Hepatic stellate cell (primary cell): ENCODE measurements around the gene CPNE5.

Experiments used
- DNase-seq: peaks from one replicate; pipeline ENCODE4 v3.0.0; 2011; ENCODE audit warnings: low spot score

The CPNE5 gene

DNA sequence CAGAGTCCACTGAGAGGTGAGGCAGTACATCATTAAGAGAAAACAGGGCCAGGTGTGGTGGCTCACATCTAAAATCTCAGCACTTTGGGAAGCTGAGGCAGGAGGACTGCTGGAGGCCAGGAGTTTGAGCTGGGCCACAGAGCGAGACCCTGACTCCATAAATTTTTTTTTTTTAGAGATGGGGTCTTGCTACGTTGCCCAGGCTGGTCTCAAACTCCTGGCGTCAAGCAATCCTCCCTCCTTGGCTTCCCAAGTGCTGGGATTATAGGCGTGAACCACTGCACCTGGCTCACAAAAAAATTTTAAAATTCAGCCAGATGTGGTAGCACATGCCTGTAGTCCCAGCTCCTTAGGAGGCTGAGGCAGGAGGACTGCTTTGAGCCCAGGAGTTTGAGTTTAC is 18.1 kb upstream of the CPNE5 start:
- DNase-seq = no peak

DNA sequence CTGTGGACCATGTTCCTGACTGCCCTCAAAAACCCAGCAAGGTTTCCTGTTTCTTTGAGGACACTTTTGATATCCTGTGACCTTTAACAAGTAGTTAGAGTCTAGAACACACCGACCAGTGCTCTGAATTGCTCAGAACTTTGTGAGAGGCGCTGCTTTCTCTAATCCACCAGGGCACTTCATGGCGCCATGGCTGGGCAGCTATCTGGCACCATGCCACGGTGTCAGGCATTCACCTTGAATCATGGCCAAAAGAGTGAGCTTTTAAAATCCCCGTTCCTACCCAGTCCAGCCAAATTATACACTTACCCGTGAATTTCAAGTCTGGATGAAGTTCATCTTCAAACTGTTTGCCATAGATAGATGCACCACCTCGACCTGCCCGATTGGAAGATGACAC is 17.0 kb upstream of the CPNE5 start:
- DNase-seq = no peak

DNA sequence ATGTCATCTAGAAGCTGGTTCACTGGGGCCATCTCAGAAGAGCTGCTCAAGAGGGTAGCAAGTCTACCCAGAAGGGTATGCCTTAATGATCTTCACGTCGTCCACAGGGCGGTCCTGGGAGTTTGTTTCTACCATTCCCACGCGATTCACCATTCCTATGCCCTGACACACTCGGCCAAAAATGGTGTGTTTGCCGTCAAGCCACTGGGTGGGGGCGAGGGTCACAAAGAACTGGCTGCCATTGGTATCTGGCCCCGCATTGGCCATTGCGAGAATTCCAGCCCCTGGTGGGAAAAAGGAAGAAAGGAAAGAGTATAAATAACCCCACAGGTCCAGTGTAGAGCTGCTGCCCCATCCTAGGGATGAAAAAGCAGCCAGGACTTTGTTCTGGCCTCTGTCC is 16.5 kb upstream of the CPNE5 start:
- no peak for DNase-seq

DNA sequence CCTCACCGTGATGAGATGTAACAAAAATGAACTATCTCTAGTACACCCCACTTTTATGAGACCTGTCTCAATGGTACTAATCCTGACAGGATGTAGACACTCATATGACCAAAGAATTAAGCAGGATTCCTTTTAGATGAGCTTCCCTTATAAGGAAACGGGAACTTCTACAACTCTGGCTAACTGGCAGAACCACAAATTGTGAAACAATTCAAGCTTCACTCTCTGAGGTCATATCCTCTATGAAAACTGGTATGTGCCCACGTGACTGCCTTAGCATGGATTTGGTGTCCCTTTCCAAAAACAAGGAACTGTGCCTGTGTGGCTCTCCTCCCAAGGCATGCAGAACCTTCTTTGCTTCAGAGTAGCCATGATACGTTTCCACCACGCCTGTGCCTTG is 14.1 kb upstream of the CPNE5 start:
- peak; percentile 55 for DNase-seq

DNA sequence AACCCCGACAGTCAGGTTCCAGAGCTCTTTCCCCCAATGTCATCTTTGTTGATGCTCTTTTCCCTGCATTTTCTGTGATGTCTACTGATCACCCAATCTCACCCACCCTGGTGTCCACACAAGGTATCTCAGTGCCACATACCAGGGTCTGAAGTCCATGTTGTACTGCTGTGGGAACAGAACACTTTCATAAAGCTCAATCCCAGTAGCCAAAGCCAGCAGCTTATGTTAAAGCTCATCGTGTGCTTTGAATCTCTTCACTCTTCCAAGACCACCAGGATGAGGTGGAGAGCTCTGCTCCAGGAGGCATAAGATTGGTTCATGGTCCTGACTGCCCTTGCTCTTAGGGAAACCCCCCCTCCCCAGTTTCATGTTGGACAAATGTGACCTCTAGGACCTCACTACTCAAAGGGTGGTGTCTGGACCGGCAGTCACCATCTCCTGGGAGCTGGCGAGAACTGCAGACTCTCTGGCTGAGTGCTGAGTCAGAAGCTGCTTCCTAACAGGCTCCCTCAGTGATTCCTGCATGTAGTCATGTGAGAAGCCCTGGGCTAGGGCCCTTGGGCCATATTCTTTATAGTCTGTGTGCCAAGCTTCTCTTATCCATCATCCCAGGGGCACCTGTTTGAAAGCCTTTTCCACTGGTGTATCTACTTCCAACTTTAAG is 13.4 kb upstream of the CPNE5 start:
- DNase-seq = peak; percentile 64

DNA sequence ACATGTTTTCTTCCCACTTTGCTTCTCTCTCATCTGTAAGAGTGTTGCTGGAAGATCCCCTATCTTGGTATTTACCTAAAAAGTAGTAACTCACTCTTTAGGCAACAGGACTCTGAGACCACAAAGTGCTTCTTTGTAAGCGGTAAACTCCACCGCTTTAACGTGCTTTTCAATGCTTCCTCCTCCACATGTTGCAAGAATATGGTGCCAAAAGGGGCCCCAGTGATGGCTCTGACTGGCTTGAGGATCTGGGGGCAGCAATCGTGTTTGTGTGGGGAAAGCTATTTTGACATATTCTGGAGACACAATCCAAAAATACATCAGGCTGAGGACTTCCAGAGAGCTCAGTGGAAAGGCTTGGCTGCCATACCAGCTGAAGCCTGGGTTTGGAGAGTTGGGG is 12.4 kb upstream of the CPNE5 start:
- no peak for DNase-seq

DNA sequence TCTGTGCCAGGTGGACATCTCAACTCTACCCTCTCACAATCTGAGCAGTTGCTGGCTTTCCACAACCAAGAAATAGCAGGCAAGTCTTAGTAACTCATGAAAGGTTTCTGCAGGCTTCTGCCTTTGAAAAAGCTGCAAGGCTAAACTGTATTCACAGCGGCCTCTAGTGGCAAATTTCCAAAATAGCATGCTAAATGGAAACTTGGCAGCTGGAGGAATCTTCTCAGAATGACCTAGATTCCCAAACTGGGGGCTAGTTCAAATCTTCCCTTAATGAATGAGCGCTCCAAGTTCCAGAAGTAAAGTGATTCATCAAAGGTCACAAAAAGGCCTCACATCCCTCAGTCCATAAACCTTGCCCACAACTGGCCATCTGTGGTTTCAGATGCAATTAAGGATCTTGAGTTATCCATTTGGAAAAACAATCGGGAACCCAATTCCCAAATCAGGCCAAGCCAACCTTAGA is 11.9 kb upstream of the CPNE5 start:
- peak; percentile 64 for DNase-seq

DNA sequence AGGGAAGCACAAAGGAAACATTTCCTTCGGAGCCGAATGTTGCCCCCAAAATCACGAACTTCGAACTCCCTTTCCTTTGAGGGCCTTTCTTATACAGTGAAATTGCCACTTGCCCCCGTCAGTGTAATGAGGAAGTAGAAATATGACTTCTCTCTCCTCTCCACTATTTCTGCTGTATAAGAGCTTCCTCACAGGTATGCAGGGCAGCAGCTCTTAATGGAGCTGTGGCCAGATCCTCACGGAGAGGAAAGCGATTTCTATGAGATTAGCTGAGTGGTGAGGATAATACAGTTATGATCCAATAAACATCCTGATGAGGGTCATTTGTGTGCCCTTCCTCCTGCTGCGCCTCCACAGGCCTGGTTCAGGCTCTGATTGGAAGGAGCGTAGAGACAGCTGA is 10.8 kb upstream of the CPNE5 start:
- DNase-seq = no peak

DNA sequence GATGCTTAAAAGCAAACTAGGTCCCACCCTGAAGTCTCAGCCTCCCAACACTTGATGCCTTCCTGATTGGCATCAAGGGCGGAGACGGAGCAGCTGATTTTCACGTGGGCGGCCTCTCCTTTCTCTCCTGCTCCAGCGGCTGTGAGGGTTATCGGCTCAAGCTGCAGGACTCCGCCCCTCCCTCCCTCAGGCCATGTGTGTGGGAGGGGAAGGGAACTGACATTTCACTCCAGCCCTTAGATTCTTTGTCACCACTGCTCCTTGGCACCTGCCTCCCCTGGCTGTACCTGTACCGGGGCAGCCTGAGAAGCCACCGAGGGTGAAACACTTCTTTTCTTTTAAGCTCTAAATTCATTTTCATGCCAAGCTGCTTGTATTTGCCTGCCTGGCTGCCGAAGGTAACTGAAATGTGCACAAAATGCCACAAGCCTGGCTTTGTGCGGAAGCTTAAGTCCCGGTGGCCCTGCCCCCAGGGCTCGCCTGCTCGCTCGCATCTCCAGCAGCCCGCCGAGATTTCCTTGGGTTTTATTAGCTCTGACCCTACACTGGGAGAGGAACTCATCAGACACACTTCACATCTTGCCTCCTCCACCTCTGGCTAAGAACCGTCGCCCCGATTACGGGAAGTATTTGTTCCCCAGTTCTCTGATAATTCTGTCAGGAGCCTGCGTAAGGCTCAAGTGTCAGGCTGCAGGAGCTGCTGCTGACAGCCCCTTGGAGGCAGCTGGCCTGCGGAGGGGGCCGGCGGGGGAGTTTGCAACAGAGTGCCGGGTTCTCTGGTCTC is 9.6 kb upstream of the CPNE5 start:
- no peak for DNase-seq

DNA sequence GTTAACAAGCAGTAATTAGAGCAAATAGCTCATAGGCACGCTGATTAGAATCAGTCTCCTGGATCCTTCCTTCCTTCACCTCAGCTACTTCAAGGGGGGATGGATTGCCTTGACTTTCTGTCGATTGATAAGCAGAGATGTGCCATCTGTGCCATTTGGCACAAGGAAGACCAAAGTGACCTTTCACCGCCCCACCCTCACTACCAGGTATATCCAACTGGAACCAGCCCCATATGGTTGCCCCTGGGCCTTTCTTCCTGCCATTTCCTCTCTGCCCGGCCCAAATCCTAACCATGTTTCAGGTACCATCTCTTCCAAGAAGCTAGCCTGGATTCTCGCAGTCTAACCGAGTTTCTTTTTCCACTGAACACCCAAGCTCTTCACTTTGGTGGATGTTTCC is 8.7 kb upstream of the CPNE5 start:
- no peak for DNase-seq

DNA sequence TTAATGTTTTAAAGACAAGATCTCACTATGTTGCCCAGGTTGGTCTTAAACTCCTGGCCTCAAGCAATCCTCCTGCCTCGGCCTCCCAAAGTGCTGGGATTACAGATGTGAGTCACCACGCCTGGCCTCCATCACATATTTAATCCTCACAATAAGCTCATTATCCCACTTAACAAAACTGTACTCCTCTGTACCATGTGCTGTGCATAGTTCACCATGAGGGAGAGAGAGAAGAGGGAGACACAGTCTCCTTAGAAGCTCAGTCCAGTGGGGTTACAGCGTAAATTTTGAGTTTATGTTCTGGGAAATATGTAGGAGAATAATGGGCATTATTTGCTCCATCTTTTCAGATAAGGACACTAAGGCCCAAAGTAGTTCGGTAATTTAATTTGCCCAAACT is 7.9 kb upstream of the CPNE5 start:
- no peak for DNase-seq

DNA sequence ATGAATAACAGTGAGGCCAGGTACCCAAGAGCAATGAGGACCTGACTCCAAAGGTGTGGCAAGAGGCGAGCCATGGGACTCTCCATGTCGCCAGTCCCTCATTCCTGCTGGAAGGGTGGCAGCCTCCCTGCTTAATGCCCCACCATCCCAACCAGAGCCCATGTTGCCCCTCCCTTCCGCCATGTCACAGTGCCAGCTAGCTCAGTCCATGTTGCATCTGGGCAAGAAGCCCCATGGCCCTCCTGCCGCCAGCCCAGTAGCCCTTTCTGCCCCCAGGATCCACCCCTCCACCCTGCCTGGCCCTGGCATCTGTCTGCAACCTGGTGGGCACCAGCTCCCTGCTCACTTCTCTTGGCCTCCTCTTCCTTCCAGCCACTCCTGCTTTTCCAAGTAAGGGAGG is 6.0 kb upstream of the CPNE5 start:
- no peak for DNase-seq

DNA sequence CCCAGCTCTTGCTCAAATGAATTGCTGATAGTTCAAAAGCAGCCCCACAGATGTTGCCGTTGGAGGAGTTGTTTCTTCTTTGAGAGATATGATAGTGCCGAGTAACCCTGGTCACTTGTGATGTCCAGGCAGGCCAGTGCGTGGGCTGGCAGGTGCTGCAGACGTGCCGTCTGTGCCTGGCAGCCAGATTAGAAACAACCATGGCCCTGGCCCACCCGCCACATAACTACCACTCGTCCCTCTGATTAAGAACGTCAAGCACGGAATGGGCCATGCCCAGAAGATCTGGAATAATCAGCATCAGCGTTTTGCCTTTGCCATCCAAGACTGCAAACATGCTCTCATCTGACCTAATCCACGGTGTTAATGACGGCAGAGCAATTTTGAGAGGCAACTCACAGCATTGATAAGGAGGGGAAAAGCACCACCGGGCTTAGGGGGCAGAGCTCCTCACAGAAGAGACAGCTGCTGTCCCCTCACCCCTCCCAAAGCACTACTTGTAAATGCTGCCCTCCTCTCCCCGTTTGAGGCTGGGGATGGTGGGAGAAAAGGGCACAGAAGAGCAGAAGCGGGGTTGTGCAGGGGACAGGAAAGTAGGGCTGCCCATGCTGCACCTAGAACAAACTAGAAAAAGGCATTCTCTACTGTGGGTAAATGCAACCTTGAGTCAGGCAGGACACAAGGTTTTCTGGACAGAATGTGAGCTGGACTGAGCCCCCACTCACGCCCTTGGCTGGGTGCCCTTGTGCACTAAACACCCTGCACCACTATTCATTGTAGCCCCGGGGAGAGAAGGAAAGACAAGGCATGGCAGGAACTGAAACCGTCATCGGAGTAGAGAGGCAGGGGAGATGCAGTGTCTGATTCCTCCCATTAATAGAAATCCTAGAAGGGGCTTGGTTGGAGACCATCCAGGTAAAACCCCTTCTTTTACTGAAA is 5.3 kb upstream of the CPNE5 start:
- DNase-seq = no peak

DNA sequence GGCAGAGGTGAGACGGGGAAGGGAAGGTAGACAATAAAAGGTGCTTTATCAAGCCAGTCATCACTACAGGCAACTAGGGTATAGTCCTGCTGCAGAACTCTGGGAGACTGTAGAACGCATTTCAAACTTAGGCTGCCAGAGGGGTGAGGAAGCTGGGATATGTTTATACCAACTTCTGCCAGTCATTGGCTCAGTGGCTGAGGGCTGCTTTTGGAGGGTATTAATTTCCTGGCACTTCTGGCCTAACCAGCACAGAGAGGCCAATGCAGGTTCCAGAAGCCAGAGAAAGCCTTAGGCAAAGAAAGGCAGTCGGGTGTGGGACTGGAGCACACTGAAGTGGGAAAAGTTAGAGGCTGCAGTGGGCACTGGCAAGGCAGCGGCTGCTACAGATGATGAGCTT is 3.9 kb upstream of the CPNE5 start:
- no peak for DNase-seq

DNA sequence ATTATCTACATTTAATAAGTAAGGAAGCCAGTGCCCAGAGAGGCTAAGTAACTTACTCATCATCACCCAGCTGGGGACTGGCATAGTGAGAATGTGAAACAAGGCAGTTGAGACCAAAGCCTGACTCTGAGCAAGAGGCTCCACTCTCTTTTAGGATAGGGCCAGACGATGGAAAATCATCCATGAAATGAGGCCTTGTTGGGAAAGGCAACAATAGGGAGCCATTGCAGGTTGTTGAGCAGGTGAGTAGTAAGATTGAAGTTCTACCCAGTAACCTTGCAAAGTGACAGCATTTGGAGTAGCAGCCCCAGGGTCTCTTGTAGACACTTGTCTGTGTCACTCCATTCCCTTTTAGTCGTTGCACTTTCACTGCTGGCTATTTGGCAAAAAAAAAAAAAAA is 2.5 kb upstream of the CPNE5 start:
- no peak for DNase-seq

DNA sequence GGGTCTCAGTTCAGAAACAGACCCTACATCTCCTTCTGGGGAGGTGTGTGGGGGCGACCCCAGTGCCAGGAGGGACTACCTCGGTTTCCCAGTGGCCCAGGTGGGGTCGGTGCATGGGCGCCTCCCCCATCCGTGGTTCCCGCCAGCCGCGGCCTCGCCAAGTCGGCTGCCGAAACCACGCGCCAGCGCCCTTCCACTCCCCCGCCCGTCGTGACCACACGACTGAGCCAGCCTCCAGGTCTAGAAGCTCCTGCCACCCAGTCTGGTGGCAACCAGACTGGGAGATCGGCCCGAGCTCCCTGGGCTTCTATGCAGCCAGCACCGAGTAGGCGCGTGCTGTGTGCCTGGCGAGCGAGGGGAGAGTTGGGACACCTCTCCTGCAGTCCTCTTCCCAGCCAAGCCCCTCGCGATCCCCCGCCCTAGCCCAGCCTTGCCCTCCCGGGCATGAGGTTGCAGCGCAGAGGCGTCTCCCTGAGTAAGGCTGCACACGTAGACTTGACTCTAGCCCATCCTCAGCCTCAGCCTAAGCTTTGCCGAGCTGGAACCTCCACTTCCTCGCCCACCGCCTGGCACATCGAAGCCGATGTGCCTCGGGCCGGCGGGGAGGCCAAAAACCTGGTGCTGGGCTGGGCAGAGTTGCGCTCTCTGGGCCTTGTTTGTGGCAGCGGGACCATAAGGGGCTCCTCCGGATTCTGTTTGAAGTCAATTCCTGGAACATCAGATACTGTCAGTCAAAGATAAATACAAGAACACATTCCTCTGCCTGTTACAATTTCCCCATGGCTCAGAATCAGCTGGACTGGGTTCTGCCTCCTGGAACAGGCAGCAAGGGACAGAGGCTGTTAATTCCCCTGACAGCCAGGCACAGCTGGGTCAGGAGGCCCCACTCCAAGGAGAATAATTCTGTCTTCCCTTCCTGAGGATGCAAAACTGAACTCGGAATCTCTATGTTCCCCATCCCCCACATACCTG is 1.5 kb upstream of the CPNE5 start:
- no peak for DNase-seq

DNA sequence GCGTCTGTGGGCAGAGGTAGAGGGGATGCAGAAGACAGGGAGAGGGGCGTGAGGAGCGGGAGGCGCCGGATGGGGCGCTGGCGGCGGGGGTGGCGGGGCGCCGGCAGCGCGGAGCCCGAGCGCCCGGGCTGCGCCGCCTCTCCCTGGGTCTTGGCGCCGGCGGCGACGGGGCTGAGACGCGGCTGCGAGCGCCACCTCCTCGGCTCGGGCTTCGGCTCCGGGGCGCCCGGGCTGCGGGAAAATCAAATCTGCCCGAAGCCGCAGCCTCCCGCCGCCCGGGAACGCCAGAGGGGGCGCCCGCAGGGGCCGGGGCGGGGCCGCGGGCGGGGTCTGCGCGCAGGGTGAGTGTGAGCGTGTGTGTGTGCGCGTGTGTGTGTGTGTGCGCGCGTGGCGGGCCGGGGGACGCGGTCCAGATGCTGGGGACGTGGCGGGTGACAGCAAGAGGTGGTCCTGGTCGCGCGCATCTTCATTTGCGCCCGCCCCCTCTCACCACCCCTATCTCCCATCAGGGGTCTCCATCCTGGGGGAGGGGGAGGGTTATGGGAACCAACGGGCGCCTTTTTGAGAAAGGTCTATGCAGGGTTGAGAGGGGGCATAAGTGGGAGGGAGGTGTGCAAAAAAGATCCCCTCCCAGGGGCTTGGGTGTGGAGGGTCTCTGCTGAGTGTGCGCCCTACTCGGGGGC is 646 bp upstream of the CPNE5 start:
- peak; percentile 57 for DNase-seq

DNA sequence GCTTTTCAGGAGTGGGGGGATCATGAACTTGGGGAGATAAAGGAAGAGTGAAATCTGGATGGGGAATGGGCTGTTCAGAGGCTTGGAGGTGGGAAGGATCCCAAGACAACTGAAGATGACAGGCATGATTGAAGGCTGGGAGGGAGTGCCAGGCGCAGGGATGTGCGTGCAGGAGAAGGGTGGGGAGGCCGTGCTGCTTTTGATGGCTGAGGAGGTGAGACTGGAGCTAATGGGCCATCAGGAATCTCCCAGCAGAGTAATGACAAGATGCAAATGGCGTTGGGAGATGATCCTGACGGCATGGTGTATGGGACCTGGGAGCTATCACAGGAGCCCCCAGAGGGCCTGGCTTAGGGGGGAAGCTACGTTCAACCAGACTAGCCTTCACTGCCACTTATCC is 1.6 kb downstream of the CPNE5 start:
- no peak for DNase-seq

DNA sequence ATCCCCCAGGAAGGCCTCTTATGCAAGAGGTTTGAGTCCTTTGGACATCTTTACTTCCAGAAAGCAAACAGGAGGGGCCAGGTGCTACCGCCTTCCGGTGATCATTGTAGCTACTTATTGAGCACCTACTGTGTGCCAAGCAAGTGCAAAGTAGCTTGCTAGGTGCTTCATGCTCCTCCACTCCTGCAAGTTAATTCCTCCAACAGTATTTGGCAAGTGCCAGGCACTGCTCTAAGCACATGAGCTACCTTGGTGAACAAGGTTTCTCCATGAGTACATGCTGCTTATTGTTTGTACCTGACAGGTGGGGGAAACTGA is 2.3 kb downstream of the CPNE5 start:
- no peak for DNase-seq

DNA sequence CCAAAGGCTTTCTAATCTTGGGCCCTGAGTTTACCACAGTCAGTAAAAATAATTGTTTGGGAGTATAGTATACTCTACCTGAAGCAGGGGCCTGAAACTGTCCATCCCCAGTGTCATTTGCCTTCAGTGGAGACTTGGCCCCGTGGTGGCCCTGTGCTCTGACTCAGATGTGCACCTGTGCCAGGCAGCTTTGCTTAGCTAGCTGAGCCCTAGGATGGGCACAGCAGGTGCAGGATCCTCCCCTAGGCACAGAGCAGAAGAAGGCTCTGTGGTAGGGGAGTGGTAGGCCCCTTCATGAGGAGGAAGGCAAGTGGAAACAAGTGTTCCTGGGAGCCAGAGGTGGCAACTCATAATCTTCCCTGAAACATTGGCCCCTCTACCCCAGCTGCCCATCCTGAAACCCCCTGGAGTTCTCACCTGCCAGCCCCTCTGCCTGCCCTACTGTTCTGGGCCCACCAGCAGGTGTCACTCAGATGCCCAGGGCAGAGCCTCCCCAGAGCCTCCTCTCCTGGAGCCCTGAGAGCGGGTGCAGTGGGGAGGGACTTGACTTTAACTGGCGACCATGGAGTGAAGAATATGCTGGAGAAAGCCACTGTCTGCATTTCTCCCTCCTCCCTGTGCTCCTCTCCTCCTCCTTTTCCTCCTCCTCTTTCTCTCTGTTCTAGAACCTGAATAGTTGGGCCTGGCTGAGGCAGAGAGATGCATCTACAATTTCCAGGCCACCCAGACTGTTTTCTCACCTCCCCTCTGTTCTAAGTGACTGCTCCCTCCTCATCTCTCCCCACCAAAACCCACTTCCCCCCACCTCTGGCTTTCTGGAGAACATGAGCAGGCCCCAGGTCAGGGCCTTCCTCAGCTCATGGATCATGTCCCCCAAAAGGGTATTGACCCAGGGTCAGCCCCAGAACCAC is 2.9 kb downstream of the CPNE5 start:
- DNase-seq = no peak
